GM12874 (cell line): ENCODE data around the gene WDR93.

ENCODE experiments used
- TF ChIP-seq, protein P1 (sequence below): IDR thresholded peaks from 2 replicates; pipeline ENCODE4 v1.5.1; 2011; ENCODE audit warnings: low read depth, mild to moderate bottlenecking, control low read depth, low read length, moderate library complexity; ENCODE audit not compliant: insufficient read depth

WDR93 gene

DNA sequence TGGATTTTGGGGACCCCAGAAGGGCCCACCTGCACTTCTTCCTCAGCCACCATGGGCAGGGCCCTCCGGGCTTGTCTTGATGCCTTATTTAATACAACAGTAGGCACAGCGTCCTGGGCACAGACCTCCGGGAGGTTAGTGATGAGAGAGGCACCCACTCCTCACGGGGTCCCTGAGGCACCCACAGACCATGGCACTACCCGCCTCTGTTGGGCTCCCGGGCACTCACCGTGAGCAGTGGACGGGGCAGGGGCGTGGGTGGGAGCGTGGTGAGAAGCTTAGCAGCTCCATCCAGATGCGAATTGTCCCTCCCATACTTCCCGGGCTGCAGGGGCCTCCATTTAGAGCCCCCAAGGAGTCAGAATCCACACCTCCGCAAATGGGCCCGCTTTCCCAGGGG, 85.2 kb downstream of the WDR93 start:
- TF ChIP-seq, protein P1, sequence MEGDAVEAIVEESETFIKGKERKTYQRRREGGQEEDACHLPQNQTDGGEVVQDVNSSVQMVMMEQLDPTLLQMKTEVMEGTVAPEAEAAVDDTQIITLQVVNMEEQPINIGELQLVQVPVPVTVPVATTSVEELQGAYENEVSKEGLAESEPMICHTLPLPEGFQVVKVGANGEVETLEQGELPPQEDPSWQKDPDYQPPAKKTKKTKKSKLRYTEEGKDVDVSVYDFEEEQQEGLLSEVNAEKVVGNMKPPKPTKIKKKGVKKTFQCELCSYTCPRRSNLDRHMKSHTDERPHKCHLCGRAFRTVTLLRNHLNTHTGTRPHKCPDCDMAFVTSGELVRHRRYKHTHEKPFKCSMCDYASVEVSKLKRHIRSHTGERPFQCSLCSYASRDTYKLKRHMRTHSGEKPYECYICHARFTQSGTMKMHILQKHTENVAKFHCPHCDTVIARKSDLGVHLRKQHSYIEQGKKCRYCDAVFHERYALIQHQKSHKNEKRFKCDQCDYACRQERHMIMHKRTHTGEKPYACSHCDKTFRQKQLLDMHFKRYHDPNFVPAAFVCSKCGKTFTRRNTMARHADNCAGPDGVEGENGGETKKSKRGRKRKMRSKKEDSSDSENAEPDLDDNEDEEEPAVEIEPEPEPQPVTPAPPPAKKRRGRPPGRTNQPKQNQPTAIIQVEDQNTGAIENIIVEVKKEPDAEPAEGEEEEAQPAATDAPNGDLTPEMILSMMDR, result no peak

GRCh38 chr15:89776274-89777072, 85.9 kb downstream of the WDR93 start, which contains the start of gene MESP2:
Gene MESP2, plus strand, starts transcription at chr15:89776332. Its CDS starts 26 bp downstream, at chr15:89776358.
- TF ChIP-seq, protein P1, result no peak

GRCh38 chr15:89777073-89777751, 86.6 kb downstream of the WDR93 start:
- TF ChIP-seq, protein P1, result no peak

DNA sequence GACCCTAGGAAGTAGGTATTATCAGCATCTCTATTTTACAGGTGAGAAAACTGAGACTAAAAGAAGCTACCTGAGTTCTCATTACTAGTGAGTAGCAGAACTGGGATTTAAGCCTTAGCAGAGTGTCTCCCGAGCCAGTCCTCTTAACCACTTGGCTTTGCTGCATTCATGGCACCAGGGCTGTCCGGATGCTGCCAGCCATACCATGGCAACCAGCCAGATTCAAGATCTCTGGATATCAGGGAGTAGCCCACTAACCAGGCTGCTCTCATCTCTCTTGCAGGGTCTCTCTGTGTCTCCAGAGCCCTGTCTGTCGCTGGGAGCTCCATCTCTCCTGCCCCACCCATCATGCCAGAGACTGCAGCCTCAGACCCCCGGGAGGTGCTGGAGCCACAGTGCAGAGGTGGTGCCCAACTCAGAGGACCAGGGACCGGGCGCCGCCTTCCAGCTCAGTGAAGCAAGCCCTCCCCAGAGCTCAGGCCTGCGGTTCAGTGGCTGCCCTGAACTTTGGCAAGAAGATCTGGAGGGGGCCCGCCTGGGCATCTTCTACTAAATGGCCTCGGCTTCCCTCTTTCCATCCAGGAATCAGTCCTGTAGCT, 87.3 kb downstream of the WDR93 start:
- TF ChIP-seq, protein P1, result no peak

DNA sequence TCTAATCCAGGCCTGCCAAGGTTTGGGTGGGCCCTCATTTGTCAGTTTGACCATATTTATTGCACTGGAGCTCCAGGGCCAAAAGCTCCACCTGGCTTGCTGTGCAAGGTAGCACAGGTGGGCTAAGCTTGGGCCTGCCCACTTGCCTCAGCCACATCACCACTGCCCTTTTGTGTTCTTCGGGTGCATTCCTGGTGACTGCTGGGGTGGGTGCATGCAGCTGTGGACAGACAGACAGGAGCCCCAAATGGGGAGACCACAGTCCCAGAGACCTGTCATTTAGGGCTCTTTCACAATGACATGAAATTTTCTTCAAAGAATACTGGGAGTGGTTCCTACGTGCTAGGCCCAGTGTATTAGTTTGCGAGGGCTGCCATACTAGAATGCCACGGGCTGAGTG, 88.2 kb downstream of the WDR93 start:
- TF ChIP-seq, protein P1, result no peak

GRCh38 chr15:89780601-89781000, 90.0 kb downstream of the WDR93 start:
- TF ChIP-seq, protein P1, result no peak

DNA sequence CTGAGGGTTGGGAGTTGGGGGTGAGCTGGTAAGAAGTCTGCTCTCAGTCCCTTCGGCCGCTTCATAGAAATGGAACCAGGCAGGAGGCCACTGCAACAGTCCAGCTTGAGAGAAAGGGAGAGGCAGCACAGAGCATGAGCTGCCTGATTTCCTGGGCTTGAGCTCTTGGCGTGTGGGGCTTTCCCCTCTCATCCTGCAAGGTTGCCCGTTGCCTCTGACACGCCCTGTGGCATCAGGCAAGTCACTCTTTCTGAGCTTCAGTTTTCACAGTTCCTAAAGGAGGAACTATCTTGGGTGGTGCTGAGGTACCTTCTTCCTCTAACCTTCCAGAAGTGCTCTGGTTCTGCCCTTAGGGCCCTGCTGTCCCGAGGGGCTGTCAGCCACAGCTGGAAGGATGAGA, 90.4 kb downstream of the WDR93 start:
- TF ChIP-seq, protein P1, result no peak
